Measurements from ENCODE around the gene MT1M. TPM values are rescaled to one million over a fixed set of nuclear protein-coding genes. Genes with fewer than 3 reads are reported as not detected.

The MT1M gene
- total and polyA plus RNA-seq, 2 of the 8 experiments (the other 6 are each of a cell fraction or from before 2014, with no cell fraction given) = 2.1 TPM; not detected in 1

- TF ChIP-seq, protein P1, sequence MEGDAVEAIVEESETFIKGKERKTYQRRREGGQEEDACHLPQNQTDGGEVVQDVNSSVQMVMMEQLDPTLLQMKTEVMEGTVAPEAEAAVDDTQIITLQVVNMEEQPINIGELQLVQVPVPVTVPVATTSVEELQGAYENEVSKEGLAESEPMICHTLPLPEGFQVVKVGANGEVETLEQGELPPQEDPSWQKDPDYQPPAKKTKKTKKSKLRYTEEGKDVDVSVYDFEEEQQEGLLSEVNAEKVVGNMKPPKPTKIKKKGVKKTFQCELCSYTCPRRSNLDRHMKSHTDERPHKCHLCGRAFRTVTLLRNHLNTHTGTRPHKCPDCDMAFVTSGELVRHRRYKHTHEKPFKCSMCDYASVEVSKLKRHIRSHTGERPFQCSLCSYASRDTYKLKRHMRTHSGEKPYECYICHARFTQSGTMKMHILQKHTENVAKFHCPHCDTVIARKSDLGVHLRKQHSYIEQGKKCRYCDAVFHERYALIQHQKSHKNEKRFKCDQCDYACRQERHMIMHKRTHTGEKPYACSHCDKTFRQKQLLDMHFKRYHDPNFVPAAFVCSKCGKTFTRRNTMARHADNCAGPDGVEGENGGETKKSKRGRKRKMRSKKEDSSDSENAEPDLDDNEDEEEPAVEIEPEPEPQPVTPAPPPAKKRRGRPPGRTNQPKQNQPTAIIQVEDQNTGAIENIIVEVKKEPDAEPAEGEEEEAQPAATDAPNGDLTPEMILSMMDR (IDR thresholded peaks at IDR 0.05; ENCODE audit: control extremely low read depth in 1 of 3, insufficient read depth in 1 of 3, low read depth in 1 of 3, low read length in 3 of 3) = no peak
- TF ChIP-seq, protein P2, sequence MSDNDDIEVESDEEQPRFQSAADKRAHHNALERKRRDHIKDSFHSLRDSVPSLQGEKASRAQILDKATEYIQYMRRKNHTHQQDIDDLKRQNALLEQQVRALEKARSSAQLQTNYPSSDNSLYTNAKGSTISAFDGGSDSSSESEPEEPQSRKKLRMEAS (IDR thresholded peaks at IDR 0.05) = no peak
- TF ChIP-seq KDM1A (IDR thresholded peaks at IDR 0.05; ENCODE audit: borderline replicate concordance, low read length) = no peak
Observed at GRCh38 chr16:56640076-56640475, 7.6 kb downstream of the MT1M start (continued).

Data from H1 (cell line).